SK-N-SH treated with all-trans-retinoic acid at 6 μM for 48 hours (cell line): ENCODE measurements around the gene REG1B.

ENCODE experiments used
- ATAC-seq: fragments of 200-7000 bp; cut with Tn5 transposase; 3 replicates; pipeline ENCODE4 v1.9.1; 2020; ENCODE audit warnings: mild to moderate bottlenecking, moderate library complexity
- ARNTL ChIP-seq: fragments of 450-650 bp; formaldehyde crosslinking; IDR thresholded peaks from 2 replicates; pipeline ENCODE4 v1.5.0; 2020; ENCODE audit warnings: low read depth, mild to moderate bottlenecking, moderate library complexity, borderline replicate concordance
- BACH2 ChIP-seq: fragments of 250-450 bp; sonication (Bioruptor Pico); IDR thresholded peaks from 2 replicates; pipeline ENCODE4 v1.9.0; 2021; ENCODE audit warnings: mild to moderate bottlenecking, borderline replicate concordance
- CSDC2 ChIP-seq: fragments of 250-450 bp; sonication (Bioruptor Pico); IDR thresholded peaks from 2 replicates; pipeline ENCODE4 v1.5.0; 2020; ENCODE audit warnings: mild to moderate bottlenecking, moderate library complexity
- CSRNP3 ChIP-seq: fragments of 250-450 bp; sonication (Bioruptor Pico); IDR thresholded peaks from 2 replicates; pipeline ENCODE4 v1.5.1; 2021; ENCODE audit warnings: mild to moderate bottlenecking, moderate library complexity
- ESRRG ChIP-seq: fragments of 250-450 bp; sonication (Bioruptor Pico); IDR thresholded peaks from 2 replicates; pipeline ENCODE4 v1.6.1; 2021; ENCODE audit warnings: mild to moderate bottlenecking
- GLIS3 ChIP-seq: fragments of 250-450 bp; sonication (Bioruptor Pico); IDR thresholded peaks from 2 replicates; pipeline ENCODE4 v1.5.0; 2020; ENCODE audit warnings: mild to moderate bottlenecking, moderate library complexity
- OSR1 ChIP-seq: fragments of 250-450 bp; sonication (Bioruptor Pico); IDR thresholded peaks from 2 replicates; pipeline ENCODE4 v1.8.0; 2022; ENCODE audit warnings: moderate library complexity, mild to moderate bottlenecking, inconsistent platforms
- POU6F1 ChIP-seq: fragments of 250-450 bp; sonication (Bioruptor Pico); IDR thresholded peaks from 2 replicates; pipeline ENCODE4 v1.8.0; 2021; ENCODE audit warnings: low read depth, mild to moderate bottlenecking, moderate library complexity, borderline replicate concordance
- PPARA ChIP-seq: fragments of 250-450 bp; sonication (Bioruptor Pico); IDR thresholded peaks from 2 replicates; pipeline ENCODE4 v1.5.0; 2020; ENCODE audit warnings: mild to moderate bottlenecking, borderline replicate concordance
- RARB ChIP-seq: fragments of 250-450 bp; sonication (Bioruptor Pico); IDR thresholded peaks from 2 replicates; pipeline ENCODE4 v1.8.0; 2021; ENCODE audit warnings: mild to moderate bottlenecking, moderate library complexity
- SNAI2 ChIP-seq: fragments of 250-450 bp; sonication (Bioruptor Pico); IDR thresholded peaks from 2 replicates; pipeline ENCODE4 v1.5.0; 2020; ENCODE audit warnings: mild to moderate bottlenecking, moderate library complexity
- TCF4 ChIP-seq: fragments of 250-450 bp; sonication (Bioruptor Pico); IDR thresholded peaks from 2 replicates; pipeline ENCODE4 v1.8.0; 2021; ENCODE audit warnings: mild to moderate bottlenecking, moderate library complexity, borderline replicate concordance
- TOX ChIP-seq: fragments of 250-450 bp; sonication (Bioruptor Pico); IDR thresholded peaks from 2 replicates; pipeline ENCODE4 v1.8.0; 2021; ENCODE audit warnings: mild to moderate bottlenecking, moderate library complexity, borderline replicate concordance
- ZC3H10 ChIP-seq: fragments of 250-450 bp; sonication (Bioruptor Pico); IDR thresholded peaks from 2 replicates; pipeline ENCODE4 v1.5.1; 2021; ENCODE audit warnings: mild to moderate bottlenecking, moderate library complexity
- ZFP3 ChIP-seq: fragments of 250-450 bp; sonication (Bioruptor Pico); IDR thresholded peaks from 2 replicates; pipeline ENCODE4 v1.5.0; 2020; ENCODE audit warnings: mild to moderate bottlenecking, moderate library complexity
- ZFP30 ChIP-seq: fragments of 450-650 bp; formaldehyde crosslinking; IDR thresholded peaks from 2 replicates; pipeline ENCODE4 v1.5.0; 2022; ENCODE audit warnings: mild to moderate bottlenecking, moderate library complexity
- ZNF565 ChIP-seq: fragments of 450-650 bp; formaldehyde crosslinking; conservative IDR thresholded peaks from 2 replicates; pipeline ENCODE4 v1.5.0; 2020; ENCODE audit warnings: low read depth, mild to moderate bottlenecking, moderate library complexity
- ZNF70 ChIP-seq: fragments of 450-650 bp; formaldehyde crosslinking; IDR thresholded peaks from 2 replicates; pipeline ENCODE4 v1.5.0; 2020; ENCODE audit warnings: mild to moderate bottlenecking, moderate library complexity
- ZNF8 ChIP-seq: fragments of 450-650 bp; formaldehyde crosslinking; IDR thresholded peaks from 2 replicates; pipeline ENCODE4 v1.5.0; 2020; ENCODE audit warnings: mild to moderate bottlenecking, moderate library complexity
- TF ChIP-seq, protein P1 (sequence below): fragments of 250-450 bp; sonication (Bioruptor Pico); IDR thresholded peaks from 2 replicates; pipeline ENCODE4 v1.5.1; 2020; ENCODE audit warnings: low read depth, mild to moderate bottlenecking, moderate library complexity
- TF ChIP-seq, protein P2 (sequence below): fragments of 250-450 bp; sonication (Bioruptor Pico); IDR thresholded peaks from 2 replicates; pipeline ENCODE4 v1.8.0; 2020; ENCODE audit warnings: mild to moderate bottlenecking, moderate library complexity, borderline replicate concordance
- TF ChIP-seq, protein P3 (sequence below): fragments of 250-450 bp; sonication (Bioruptor Pico); IDR thresholded peaks from 2 replicates; pipeline ENCODE4 v1.5.0; 2020; ENCODE audit warnings: mild to moderate bottlenecking, moderate library complexity

The REG1B gene

DNA sequence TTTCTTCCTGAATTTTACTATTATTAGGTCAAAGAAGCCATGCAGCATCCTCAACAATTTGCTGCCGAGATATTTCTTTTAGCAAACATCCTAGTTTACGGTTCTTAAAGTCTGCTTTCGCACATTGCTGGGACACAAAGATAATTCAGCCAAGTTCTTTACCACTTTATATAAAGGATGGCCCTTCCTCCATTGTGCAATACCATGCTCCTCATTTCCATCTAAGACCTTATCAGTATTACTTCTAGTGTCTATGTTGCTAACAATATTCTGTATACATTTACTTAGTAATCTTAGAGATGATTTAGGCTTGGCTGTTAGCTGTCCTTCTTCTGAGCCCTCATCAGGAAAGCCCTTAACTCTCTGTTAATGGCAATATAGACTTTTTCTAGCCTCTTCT, 24.5 kb upstream of the REG1B start:
- ATAC-seq: no peak
- TF ChIP-seq, protein P1, sequence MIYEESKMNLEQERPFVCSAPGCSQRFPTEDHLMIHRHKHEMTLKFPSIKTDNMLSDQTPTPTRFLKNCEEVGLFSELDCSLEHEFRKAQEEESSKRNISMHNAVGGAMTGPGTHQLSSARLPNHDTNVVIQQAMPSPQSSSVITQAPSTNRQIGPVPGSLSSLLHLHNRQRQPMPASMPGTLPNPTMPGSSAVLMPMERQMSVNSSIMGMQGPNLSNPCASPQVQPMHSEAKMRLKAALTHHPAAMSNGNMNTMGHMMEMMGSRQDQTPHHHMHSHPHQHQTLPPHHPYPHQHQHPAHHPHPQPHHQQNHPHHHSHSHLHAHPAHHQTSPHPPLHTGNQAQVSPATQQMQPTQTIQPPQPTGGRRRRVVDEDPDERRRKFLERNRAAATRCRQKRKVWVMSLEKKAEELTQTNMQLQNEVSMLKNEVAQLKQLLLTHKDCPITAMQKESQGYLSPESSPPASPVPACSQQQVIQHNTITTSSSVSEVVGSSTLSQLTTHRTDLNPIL (CRISPR knock-in tag): no peak
- no peak for TF ChIP-seq CSRNP3 (CRISPR knock-in tag)
- TF ChIP-seq POU6F1: no peak
- TF ChIP-seq ZNF70 (CRISPR knock-in tag): no peak
- no peak for TF ChIP-seq CSDC2
- no peak for TF ChIP-seq SNAI2
- no peak for TF ChIP-seq PPARA
- TF ChIP-seq ZNF565 (CRISPR knock-in tag): no peak
- TF ChIP-seq ESRRG: no peak
- TF ChIP-seq ZFP3 (CRISPR knock-in tag): no peak
- TF ChIP-seq TCF4 (CRISPR knock-in tag): no peak
- no peak for TF ChIP-seq TOX (CRISPR knock-in tag)
- TF ChIP-seq, protein P2, sequence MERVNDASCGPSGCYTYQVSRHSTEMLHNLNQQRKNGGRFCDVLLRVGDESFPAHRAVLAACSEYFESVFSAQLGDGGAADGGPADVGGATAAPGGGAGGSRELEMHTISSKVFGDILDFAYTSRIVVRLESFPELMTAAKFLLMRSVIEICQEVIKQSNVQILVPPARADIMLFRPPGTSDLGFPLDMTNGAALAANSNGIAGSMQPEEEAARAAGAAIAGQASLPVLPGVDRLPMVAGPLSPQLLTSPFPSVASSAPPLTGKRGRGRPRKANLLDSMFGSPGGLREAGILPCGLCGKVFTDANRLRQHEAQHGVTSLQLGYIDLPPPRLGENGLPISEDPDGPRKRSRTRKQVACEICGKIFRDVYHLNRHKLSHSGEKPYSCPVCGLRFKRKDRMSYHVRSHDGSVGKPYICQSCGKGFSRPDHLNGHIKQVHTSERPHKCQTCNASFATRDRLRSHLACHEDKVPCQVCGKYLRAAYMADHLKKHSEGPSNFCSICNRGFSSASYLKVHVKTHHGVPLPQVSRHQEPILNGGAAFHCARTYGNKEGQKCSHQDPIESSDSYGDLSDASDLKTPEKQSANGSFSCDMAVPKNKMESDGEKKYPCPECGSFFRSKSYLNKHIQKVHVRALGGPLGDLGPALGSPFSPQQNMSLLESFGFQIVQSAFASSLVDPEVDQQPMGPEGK (CRISPR knock-in tag): no peak
- no peak for TF ChIP-seq ZFP30 (CRISPR knock-in tag)
- no peak for TF ChIP-seq ZC3H10 (CRISPR knock-in tag)
- TF ChIP-seq ARNTL (CRISPR knock-in tag): no peak

DNA sequence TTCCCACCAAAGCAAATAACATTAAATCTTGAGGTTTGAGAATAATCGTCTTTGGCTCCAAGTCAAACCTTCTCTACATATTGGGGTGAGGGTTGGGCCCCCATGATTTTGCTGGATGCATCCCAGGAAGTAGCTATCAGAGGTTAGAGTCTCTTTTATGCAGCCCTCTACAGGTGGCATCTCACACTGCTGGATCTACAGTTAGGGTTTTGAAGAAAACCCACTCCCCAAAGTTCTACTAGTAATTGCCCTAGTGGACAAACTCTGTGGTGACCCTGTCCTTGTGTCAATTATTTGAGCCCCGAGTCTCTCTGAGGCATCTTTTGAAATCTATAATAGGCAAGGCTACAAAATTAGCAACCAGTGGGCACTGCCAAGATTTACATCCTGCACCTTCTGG, 17.5 kb upstream of the REG1B start:
- no peak for TF ChIP-seq ZNF70 (CRISPR knock-in tag)
- TF ChIP-seq ESRRG: no peak
- no peak for TF ChIP-seq PPARA
- ATAC-seq: no peak

DNA sequence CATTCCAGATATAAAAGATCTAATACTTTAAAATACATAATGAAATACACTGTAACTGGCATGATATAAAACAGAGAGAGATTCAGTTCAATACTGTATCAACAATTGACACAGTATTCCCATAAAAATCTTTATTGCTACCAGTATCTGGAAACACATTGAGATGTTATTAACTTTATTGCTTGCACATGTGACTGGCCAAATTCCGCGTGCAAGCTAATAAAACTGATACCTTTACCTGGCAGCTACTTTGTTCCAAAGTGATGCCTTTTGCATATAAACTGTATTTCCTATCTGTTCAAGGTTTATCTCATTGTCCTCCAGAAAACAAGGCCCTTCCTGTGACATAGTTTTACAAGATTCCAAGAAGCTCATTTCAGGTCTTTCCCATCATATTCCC, 15.4 kb upstream of the REG1B start:
- ATAC-seq: no peak

More for the DNA sequence above, 15.4 kb upstream of the REG1B start:
- TF ChIP-seq GLIS3 (CRISPR knock-in tag) (no peak), BACH2 (CRISPR knock-in tag) (no peak), ESRRG (no peak), TCF4 (CRISPR knock-in tag) (no peak), OSR1 (CRISPR knock-in tag) (no peak), RARB (CRISPR knock-in tag) (no peak), CSDC2 (no peak), CSRNP3 (CRISPR knock-in tag) (no peak), ZNF8 (CRISPR knock-in tag) (no peak), ARNTL (CRISPR knock-in tag) (no peak), ZNF70 (CRISPR knock-in tag) (no peak), TOX (CRISPR knock-in tag) (no peak), ZNF565 (CRISPR knock-in tag) (no peak)
- TF ChIP-seq, protein P1 (CRISPR knock-in tag): no peak
- TF ChIP-seq, protein P3, sequence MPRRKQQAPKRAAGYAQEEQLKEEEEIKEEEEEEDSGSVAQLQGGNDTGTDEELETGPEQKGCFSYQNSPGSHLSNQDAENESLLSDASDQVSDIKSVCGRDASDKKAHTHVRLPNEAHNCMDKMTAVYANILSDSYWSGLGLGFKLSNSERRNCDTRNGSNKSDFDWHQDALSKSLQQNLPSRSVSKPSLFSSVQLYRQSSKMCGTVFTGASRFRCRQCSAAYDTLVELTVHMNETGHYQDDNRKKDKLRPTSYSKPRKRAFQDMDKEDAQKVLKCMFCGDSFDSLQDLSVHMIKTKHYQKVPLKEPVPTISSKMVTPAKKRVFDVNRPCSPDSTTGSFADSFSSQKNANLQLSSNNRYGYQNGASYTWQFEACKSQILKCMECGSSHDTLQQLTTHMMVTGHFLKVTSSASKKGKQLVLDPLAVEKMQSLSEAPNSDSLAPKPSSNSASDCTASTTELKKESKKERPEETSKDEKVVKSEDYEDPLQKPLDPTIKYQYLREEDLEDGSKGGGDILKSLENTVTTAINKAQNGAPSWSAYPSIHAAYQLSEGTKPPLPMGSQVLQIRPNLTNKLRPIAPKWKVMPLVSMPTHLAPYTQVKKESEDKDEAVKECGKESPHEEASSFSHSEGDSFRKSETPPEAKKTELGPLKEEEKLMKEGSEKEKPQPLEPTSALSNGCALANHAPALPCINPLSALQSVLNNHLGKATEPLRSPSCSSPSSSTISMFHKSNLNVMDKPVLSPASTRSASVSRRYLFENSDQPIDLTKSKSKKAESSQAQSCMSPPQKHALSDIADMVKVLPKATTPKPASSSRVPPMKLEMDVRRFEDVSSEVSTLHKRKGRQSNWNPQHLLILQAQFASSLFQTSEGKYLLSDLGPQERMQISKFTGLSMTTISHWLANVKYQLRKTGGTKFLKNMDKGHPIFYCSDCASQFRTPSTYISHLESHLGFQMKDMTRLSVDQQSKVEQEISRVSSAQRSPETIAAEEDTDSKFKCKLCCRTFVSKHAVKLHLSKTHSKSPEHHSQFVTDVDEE (CRISPR knock-in tag): no peak
- TF ChIP-seq, protein P2 (CRISPR knock-in tag): no peak
